H1 (cell line): Measurements from ENCODE around the gene SAFB. TPM values are rescaled to one million over a fixed set of nuclear protein-coding genes. Genes with fewer than 3 reads are reported as not detected.

Experiments used
- CTCF ChIA-PET: fragments of 300-600 bp; sonication (Branson Sonifier 250); formaldehyde crosslinking; loops from one replicate; lab custom pipeline; 2021; ENCODE audit not compliant: partially characterized antibody; lab: Charles Lee
- POLR2A ChIA-PET: fragments of 300-600 bp; sonication (Branson Sonifier 250); formaldehyde crosslinking; loops from one replicate; lab custom pipeline; 2021; ENCODE audit warnings: inconsistent platforms; ENCODE audit not compliant: partially characterized antibody; lab: Charles Lee
- DNase-seq, 2 experiments: peaks; one replicate each; pipeline versions ENCODE4 v3.0.0 to v3.0.0-alpha.2; 2010 to 2022; ENCODE audit warnings: low spot score in 2 of 2, low read depth in 1 of 2, mixed read lengths in 1 of 2
- FAIRE-seq: peaks from 2 replicates; lab custom pipeline; 2011; peaks lifted over from hg19 to GRCh38; lab: Jason Lieb, UNC
- H2AFZ ChIP-seq: 2 replicates; pipeline ENCODE4 v1.8.1; 2012; ENCODE audit warnings: low read length, inconsistent platforms
- H2AK5ac ChIP-seq: 2 replicates; pipeline ENCODE4 v1.6.1; 2013; ENCODE audit warnings: low read depth, low read length
- H2BK120ac ChIP-seq: replicated peaks from 2 replicates; pipeline ENCODE3; 2013; ENCODE audit warnings: low read depth, low read length, inconsistent platforms
- H2BK12ac ChIP-seq: 2 replicates; pipeline ENCODE4 v1.6.1; 2013; ENCODE audit warnings: low read depth, low read length
- H2BK15ac ChIP-seq: 2 replicates; pipeline ENCODE4 v1.6.1; 2013; ENCODE audit warnings: low read length
- H2BK20ac ChIP-seq: 2 replicates; pipeline ENCODE4 v1.6.1; 2013; ENCODE audit warnings: low read length
- H2BK5ac ChIP-seq: 2 replicates; pipeline ENCODE4 v1.6.1; 2013; ENCODE audit warnings: low read depth, low read length
- H3K14ac ChIP-seq: 2 replicates; pipeline ENCODE4 v1.6.1; 2013; ENCODE audit warnings: inconsistent platforms; ENCODE audit not compliant: insufficient read length
- H3K18ac ChIP-seq: 2 replicates; pipeline ENCODE4 v1.6.1; 2013; ENCODE audit warnings: low read length; ENCODE audit errors: extremely low read depth
- H3K23ac ChIP-seq: 2 replicates; pipeline ENCODE4 v1.6.1; 2013; ENCODE audit warnings: inconsistent platforms; ENCODE audit not compliant: insufficient read length
- H3K23me2 ChIP-seq: 2 replicates; pipeline ENCODE4 v1.6.1; 2013; ENCODE audit warnings: low read depth, low read length
- H3K27ac ChIP-seq: 2 replicates; pipeline ENCODE4 v1.6.1; 2011; ENCODE audit warnings: low read depth, low read length, inconsistent platforms
- H3K27me3 ChIP-seq, 4 experiments: replicated peaks in 1 of 4; 1 replicate in 1 of 4; 2 replicates in 3 of 4; pipeline versions ENCODE4 v1.6.1 to v1.8.1; 2011 to 2013; ENCODE audit warnings: low read length in 3 of 4, mild to moderate bottlenecking in 3 of 4, inconsistent platforms in 2 of 4, mixed read lengths in 2 of 4, moderate library complexity in 1 of 4; ENCODE audit not compliant: control insufficient read depth in 3 of 4, insufficient read depth in 3 of 4; ENCODE audit errors: extremely low read depth in 1 of 4
- H3K36me3 ChIP-seq, 4 experiments: 2 replicates each; pipeline versions ENCODE4 v1.6.1 to v1.8.1; 2011 to 2013; ENCODE audit warnings: mild to moderate bottlenecking in 4 of 4, low read length in 3 of 4, moderate library complexity in 2 of 4, control low read depth in 1 of 4, inconsistent platforms in 1 of 4; ENCODE audit not compliant: insufficient read depth in 4 of 4, control insufficient read depth in 2 of 4
- H3K4ac ChIP-seq: replicated peaks from 2 replicates; pipeline ENCODE3; 2013; ENCODE audit warnings: low read length, low read depth, mixed read lengths, inconsistent platforms; ENCODE audit not compliant: insufficient read length
- H3K4me1 ChIP-seq, 4 experiments: replicated peaks in 1 of 4; 1 replicate in 1 of 4; 2 replicates in 3 of 4; pipeline versions ENCODE4 v1.6.1 to v1.8.1; 2011 to 2013; ENCODE audit warnings: low read length in 3 of 4, inconsistent platforms in 2 of 4, mixed read lengths in 1 of 4; ENCODE audit not compliant: insufficient read depth in 4 of 4, control insufficient read depth in 3 of 4
- H3K4me2 ChIP-seq, 2 experiments: 2 replicates each; pipeline versions ENCODE4 v1.6.1 to v1.8.1; 2011 to 2013; ENCODE audit warnings: low read depth in 2 of 2, low read length in 2 of 2, control low read depth in 1 of 2, inconsistent platforms in 1 of 2, mild to moderate bottlenecking in 1 of 2; ENCODE audit not compliant: insufficient read depth in 1 of 2
- H3K4me3 ChIP-seq, 4 experiments: fragments of 200-600, 300-600 bp in 1 of 4; sonication (generic), shearing (Covaris generic), sonication (Bioruptor Twin) in 1 of 4; 2 replicates each; pipeline versions ENCODE4 v1.5.1 to v1.8.1; 2011 to 2016; ENCODE audit warnings: low read length in 4 of 4, low read depth in 3 of 4, control low read depth in 2 of 4, inconsistent platforms in 2 of 4, mild to moderate bottlenecking in 2 of 4, mixed read lengths in 1 of 4, moderate library complexity in 1 of 4; ENCODE audit not compliant: insufficient read depth in 2 of 4; ENCODE audit errors: extremely low read depth in 1 of 4
- H3K56ac ChIP-seq: replicated peaks from 2 replicates; pipeline ENCODE3; 2013; ENCODE audit warnings: low read depth, mild to moderate bottlenecking, mixed read lengths, low read length, inconsistent platforms; ENCODE audit not compliant: insufficient read length
- H3K79me1 ChIP-seq: 2 replicates; pipeline ENCODE4 v1.6.1; 2013; ENCODE audit warnings: low read depth, low read length, control low read depth
- H3K79me2 ChIP-seq, 2 experiments: 2 replicates each; pipeline versions ENCODE4 v1.6.1 to v1.8.1; 2012 to 2013; ENCODE audit warnings: low read length in 2 of 2, mild to moderate bottlenecking in 2 of 2, inconsistent platforms in 1 of 2; ENCODE audit not compliant: insufficient read depth in 2 of 2, control insufficient read depth in 1 of 2
- H3K9ac ChIP-seq, 4 experiments: replicated peaks in 1 of 4; 1 replicate in 1 of 4; 2 replicates in 3 of 4; pipeline versions ENCODE4 v1.6.1 to v1.8.1; 2011 to 2013; ENCODE audit warnings: low read depth in 3 of 4, low read length in 3 of 4, control low read depth in 2 of 4, mild to moderate bottlenecking in 2 of 4, moderate library complexity in 2 of 4, inconsistent platforms in 1 of 4; ENCODE audit errors: extremely low read depth in 1 of 4
- H3K9me3 ChIP-seq, 2 experiments: 2 replicates each; pipeline versions ENCODE4 v1.6.1 to v1.8.1; 2012 to 2013; ENCODE audit warnings: mild to moderate bottlenecking in 2 of 2, moderate library complexity in 2 of 2, control low read depth in 1 of 2, inconsistent platforms in 1 of 2, low read depth in 1 of 2, low read length in 1 of 2, mixed read lengths in 1 of 2; ENCODE audit not compliant: insufficient read depth in 2 of 2
- H4K20me1 ChIP-seq, 2 experiments: replicated peaks in 1 of 2; 2 replicates each; pipeline versions ENCODE3 to v1.8.1; 2011 to 2013; ENCODE audit warnings: inconsistent platforms in 2 of 2, low read length in 2 of 2, mild to moderate bottlenecking in 1 of 2; ENCODE audit not compliant: insufficient read depth in 2 of 2, control insufficient read depth in 1 of 2
- H4K5ac ChIP-seq: 2 replicates; pipeline ENCODE4 v1.6.1; 2013; ENCODE audit warnings: low read length, low read depth, mixed read lengths, inconsistent platforms; ENCODE audit not compliant: insufficient read length
- H4K8ac ChIP-seq: 2 replicates; pipeline ENCODE4 v1.8.0; 2013; ENCODE audit warnings: mild to moderate bottlenecking, moderate library complexity, low read length, inconsistent platforms; ENCODE audit not compliant: insufficient read depth; ENCODE audit errors: extremely low read depth
- H4K91ac ChIP-seq: replicated peaks from 2 replicates; pipeline ENCODE3; 2013; ENCODE audit warnings: low read length, mixed read lengths, inconsistent platforms; ENCODE audit not compliant: insufficient read length
- KDM1A ChIP-seq: fragments of 200-600, 300-600 bp; sonication (generic); IDR thresholded peaks from 2 replicates; pipeline ENCODE4 v1.7.1; 2016; ENCODE audit warnings: mild to moderate bottlenecking, low read length, borderline replicate concordance
- POLR2AphosphoS5 ChIP-seq: IDR thresholded peaks from 2 replicates; pipeline ENCODE4 v1.6.1; 2011; ENCODE audit warnings: low read depth, low read length
- SP1 ChIP-seq: IDR thresholded peaks from 2 replicates; pipeline ENCODE4 v1.6.1; 2011; ENCODE audit warnings: low read depth, low read length
- WGBS, 2 experiments: shearing (Covaris generic) in 1 of 2; methylation state at CpG; one replicate each; pipeline versions ENCODE4 v1.1.6 to v1.1.7; 2013 to 2015; ENCODE audit warnings: low lambda C conversion rate in 2 of 2, mixed read lengths in 2 of 2, inconsistent platforms in 1 of 2, low coverage in 1 of 2, missing lambda C conversion rate in 1 of 2; ENCODE audit not compliant: insufficient replicate concordance in 2 of 2, insufficient coverage in 1 of 2, insufficient read length in 1 of 2; ENCODE audit errors: extremely low coverage in 1 of 2, missing lambda C conversion rate in 1 of 2; 5-methylcytosine and 5-hydroxymethylcytosine counted together
- polyA plus RNA-seq, 7 experiments: library from polyadenylated mRNA; depleted of rRNA in 3 of 7; stranded (reverse) in 5 of 7; unstranded in 2 of 7; fragments of >200 nt in 5 of 7; fragments of 200-250 nt in 2 of 7; gene quantifications; 1 replicate in 5 of 7; 2 replicates in 1 of 7; 4 replicates in 1 of 7; pipeline versions ENCODE4 v1.2.1 to v1.2.3, GENCODE V29; 2011 to 2013; ENCODE audit warnings: missing spikeins in 2 of 7, mixed read lengths in 2 of 7
- total RNA-seq: library from RNA; stranded (reverse); fragmentation: NEBNext Ultra II Directional; extraction: Animal tissue kit (Norgen Biotek cat#: 25700); gene quantifications from 2 replicates; pipeline ENCODE4 v1.2.1, GENCODE V29; 2021

Gene SAFB
- total and polyA plus RNA-seq, 2 of the 8 experiments (the other 6 are each of a cell fraction or from before 2014, with no cell fraction given), result 27.0 to 110 TPM

DNA sequence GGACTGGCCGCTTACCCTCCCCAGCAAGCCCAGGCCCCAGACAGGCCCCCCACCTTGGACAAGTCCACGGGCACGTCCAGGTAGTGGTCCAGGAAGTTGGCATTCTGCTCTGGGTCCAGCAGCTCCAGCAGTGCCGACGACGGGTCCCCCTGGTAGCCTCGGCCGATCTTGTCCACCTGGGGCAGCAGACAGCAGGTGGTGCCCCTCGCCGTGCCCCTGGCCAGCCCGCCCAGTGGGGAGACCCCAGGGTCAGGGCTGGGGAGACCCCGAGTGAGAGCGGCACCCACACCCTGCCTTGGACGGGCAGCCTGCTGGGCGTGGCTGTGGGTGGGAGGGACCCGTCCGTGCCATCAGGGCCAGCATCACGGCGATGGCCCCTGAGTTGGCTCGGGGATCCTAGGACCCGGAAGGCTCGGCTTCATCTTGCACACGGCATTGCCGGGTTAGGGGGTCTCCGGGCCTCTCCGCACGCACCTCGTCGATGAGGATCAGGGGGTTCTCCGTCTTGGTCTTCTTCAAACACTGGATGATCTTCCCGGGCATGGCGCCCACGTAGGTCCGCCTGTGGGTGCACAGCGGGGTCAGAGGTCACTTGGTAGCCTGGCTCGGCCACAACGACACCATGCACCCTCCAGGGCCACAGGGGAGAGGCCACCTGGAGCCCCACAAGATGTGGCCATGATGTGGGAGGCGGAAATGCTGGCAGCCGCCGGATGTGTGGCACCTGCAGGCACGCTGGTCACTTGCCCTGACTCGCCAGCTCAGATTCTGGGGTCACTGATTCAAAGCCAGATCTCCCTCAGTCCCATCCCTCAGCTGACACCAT is 73.5 kb downstream of the SAFB start:
- H2BK12ac ChIP-seq, result no peak overlapping the region
- CTCF ChIA-PET, result interaction anchor here (0.8 to 1.8 kb wide), 3 partner anchors 10 to 97 kb away, joined by 3 to 5 read pairs (median 4); partner anchors contain the start of genes CATSPERD and LONP1

More for the DNA sequence above, 73.5 kb downstream of the SAFB start:
- no peak overlapping the region for H4K5ac ChIP-seq
- WGBS, 2 experiments, result 91% methylated on average over 39 of the region's 42 CpGs; no CpG with 5 or more reads in 1 of the 2 experiments
- H2BK15ac ChIP-seq, result no peak overlapping the region
- no peaks in the 10 kb centered on the region; the same call in 1 of the 2 replicates for H3K23me2 ChIP-seq
- no peak overlapping the region for H3K56ac ChIP-seq
- H3K4me2 ChIP-seq, result no peak overlapping the region
- DNase-seq, result no peak
- FAIRE-seq, result no peak
- no peak overlapping the region for H3K9ac ChIP-seq
- H4K20me1 ChIP-seq, result peaks cover 39 to 44% of the 10 kb centered on the region in 2 experiments
- peaks cover 0 to 26% of the 10 kb centered on the region in 2 experiments; a peak in 1 of 4 replicates for H3K79me2 ChIP-seq
- H3K27ac ChIP-seq, result no peak overlapping the region; the same call in 1 of the 2 replicates
- H4K8ac ChIP-seq, result no peak overlapping the region; the same call in none of the 2 replicates
- H3K23ac ChIP-seq, result no peak overlapping the region
- H3K4me1 ChIP-seq, result no peaks in the 10 kb centered on the region; a peak in 1 of 7 replicates
- POLR2A ChIA-PET, result interaction anchor here (1.0 to 15.6 kb wide), 5 partner anchors 10 to 93 kb away, joined by 3 to 620 read pairs (median 3); partner anchors contain the start of genes CATSPERD and LONP1
- H3K4ac ChIP-seq, result no peak overlapping the region
- H4K91ac ChIP-seq, result no peak overlapping the region
- no peak overlapping the region for H3K4me3 ChIP-seq
- no peak overlapping the region for H2AK5ac ChIP-seq
- no peak overlapping the region for H2BK20ac ChIP-seq
- H2AFZ ChIP-seq, result no peak overlapping the region
- H3K9me3 ChIP-seq, result peaks cover 0 to 3% of the 10 kb centered on the region in 2 experiments; a peak in 1 of 4 replicates
- peaks cover 6% of the 10 kb centered on the region for H3K79me1 ChIP-seq
- H2BK120ac ChIP-seq, result no peak overlapping the region
- no peak overlapping the region; the same call in 1 of the 2 replicates for H2BK5ac ChIP-seq
- TF ChIP-seq SP1, result no peak
- TF ChIP-seq KDM1A, result no peak
- peak; percentile 12; the same call in 1 of the 2 replicates for TF ChIP-seq POLR2AphosphoS5
- TF ChIP-seq, all 59 proteins: peak for 1
- Histone ChIP-seq H3K27me3 (no peaks in the 10 kb centered on the region), H3K14ac (no peak overlapping the region), H3K18ac (no peak overlapping the region), H3K36me3 (peaks cover 47 to 86% (median 79%) of the 10 kb centered on the region in 4 experiments)
